ENCODE data around the gene CRPPA. TPM values are rescaled to one million over a fixed set of nuclear protein-coding genes. Genes with fewer than 3 reads are reported as not detected.

CRPPA gene
- polyA plus RNA-seq, 3 donors, result 0.09 to 0.47 (median 0.36) TPM

- Histone ChIP-seq H2AFZ (ENCODE audit: insufficient read depth, low read depth, low read length, poor library complexity, severe bottlenecking) (no peak overlapping the region), H3K4me2 (replicated peaks; ENCODE audit: extremely low read depth, low read length, poor library complexity, severe bottlenecking) (no peak overlapping the region), H3K9ac (ENCODE audit: insufficient read depth, low read length, poor library complexity, severe bottlenecking) (no peak overlapping the region), H3K4me1 (ENCODE audit: control insufficient read depth in 1 of 2, insufficient read depth in 2 of 2, low read length in 2 of 2) (no peaks in the 10 kb centered on the region), H3K4me3 (replicated peaks in 1 of 3; ENCODE audit: low read depth in 2 of 3, low read length in 3 of 3) (no peak overlapping the region), H3K27me3 (ENCODE audit: control insufficient read depth in 2 of 2, insufficient read depth in 2 of 2, low read length in 2 of 2) (no peaks in the 10 kb centered on the region), H3K79me2 (ENCODE audit: insufficient read depth, low read length) (no peaks in the 10 kb centered on the region), H3K9me3 (replicated peaks in 1 of 2; ENCODE audit: control insufficient read depth in 1 of 2, insufficient read depth in 1 of 2, low read length in 2 of 2) (no peaks in the 10 kb centered on the region), H4K20me1 (ENCODE audit: insufficient read depth, low read length) (no peaks in the 10 kb centered on the region), H3K36me3 (replicated peaks in 1 of 2; ENCODE audit: control insufficient read depth in 1 of 2, insufficient read depth in 2 of 2, low read length in 2 of 2) (no peaks in the 10 kb centered on the region), H3K27ac (ENCODE audit: low read depth in 1 of 2, low read length in 2 of 2) (no peak overlapping the region)
- intact Hi-C loops (cut with micrococcal nuclease), result no loop called here
- Mint-ChIP-seq H3K27me3 (ENCODE audit: low read depth in 3 of 3) (peaks cover 0 to 4% (median 2%) of the 10 kb centered on the region in 3 donors), H3K9me3 (peaks cover 0 to 4% (median 0%) of the 10 kb centered on the region in 7 donors), H3K4me3 (no peak overlapping the region), H3K4me1 (peaks cover 9% of the 10 kb centered on the region), H3K27ac (no peak overlapping the region), H3K36me3 (no peaks in the 10 kb centered on the region)
- no peak for TF ChIP-seq CTCF (IDR thresholded peaks at IDR 0.05)
- peak in 1 of 3 donors; percentile 14 for DNase-seq
- no CpG with 5 or more reads among the region's 2 CpGs for WGBS (ENCODE audit: insufficient coverage)
These were observed 7.3 kb upstream of the CRPPA start for GRCh38 chr7:16428672-16429071.

GRCh38 chr7:16428182-16428581 is 6.8 kb upstream of the CRPPA start:
- DNase-seq, result no peak
- no peaks in the 10 kb centered on the region for H3K79me2 ChIP-seq (ENCODE audit: insufficient read depth, low read length)
- Mint-ChIP-seq H3K27ac (no peak overlapping the region), H3K36me3 (no peaks in the 10 kb centered on the region), H3K4me1 (peaks cover 9% of the 10 kb centered on the region), H3K4me3 (no peak overlapping the region), H3K27me3 (ENCODE audit: low read depth in 3 of 3) (peaks cover 0 to 4% (median 2%) of the 10 kb centered on the region in 3 donors), H3K9me3 (peaks cover 0 to 4% (median 0%) of the 10 kb centered on the region in 7 donors)
- no peaks in the 10 kb centered on the region for H3K27me3 ChIP-seq (ENCODE audit: control insufficient read depth in 2 of 2, insufficient read depth in 2 of 2, low read length in 2 of 2)
- H3K36me3 ChIP-seq (replicated peaks in 1 of 2; ENCODE audit: control insufficient read depth in 1 of 2, insufficient read depth in 2 of 2, low read length in 2 of 2), result no peaks in the 10 kb centered on the region
- H3K4me3 ChIP-seq (replicated peaks in 1 of 3; ENCODE audit: low read depth in 2 of 3, low read length in 3 of 3), result no peak overlapping the region
- no peak for TF ChIP-seq CTCF (IDR thresholded peaks at IDR 0.05)
- H3K4me2 ChIP-seq (replicated peaks; ENCODE audit: extremely low read depth, low read length, poor library complexity, severe bottlenecking), result no peak overlapping the region
- intact Hi-C loops (cut with micrococcal nuclease), result no loop called here
- H3K9me3 ChIP-seq (replicated peaks in 1 of 2; ENCODE audit: control insufficient read depth in 1 of 2, insufficient read depth in 1 of 2, low read length in 2 of 2), result no peaks in the 10 kb centered on the region
- H4K20me1 ChIP-seq (ENCODE audit: insufficient read depth, low read length), result no peaks in the 10 kb centered on the region
- H3K9ac ChIP-seq (ENCODE audit: insufficient read depth, low read length, poor library complexity, severe bottlenecking), result no peak overlapping the region
- H2AFZ ChIP-seq (ENCODE audit: insufficient read depth, low read depth, low read length, poor library complexity, severe bottlenecking), result no peak overlapping the region
- H3K27ac ChIP-seq (ENCODE audit: low read depth in 1 of 2, low read length in 2 of 2), result no peak overlapping the region
- no peaks in the 10 kb centered on the region for H3K4me1 ChIP-seq (ENCODE audit: control insufficient read depth in 1 of 2, insufficient read depth in 2 of 2, low read length in 2 of 2)
